GM18508 (cell line): ENCODE measurements around the gene VEGFB.

ENCODE experiments used
- ATAC-seq: cut with Tn5 transposase; IDR thresholded peaks from one replicate; pipeline ENCODE4 v1.9.1; 2021; ENCODE audit warnings: moderate number of reproducible peaks; ENCODE audit not compliant: insufficient read depth, unreplicated experiment

The VEGFB gene

GRCh38 chr11:64210301-64211020 is 23.9 kb upstream of the VEGFB start:
- no peak for ATAC-seq

GRCh38 chr11:64211181-64211872 is 23.1 kb upstream of the VEGFB start:
- ATAC-seq: no peak

- no peak for ATAC-seq
Measured at GRCh38 chr11:64216879-64217278, 17.5 kb upstream of the VEGFB start.

GRCh38 chr11:64218628-64219353 is 15.6 kb upstream of the VEGFB start:
- no peak for ATAC-seq

- no peak for ATAC-seq
Measured at GRCh38 chr11:64219354-64219684, 15.1 kb upstream of the VEGFB start.

GRCh38 chr11:64219755-64220154 is 14.6 kb upstream of the VEGFB start:
- no peak for ATAC-seq

GRCh38 chr11:64220271-64220670 is 14.1 kb upstream of the VEGFB start:
- no peak for ATAC-seq

- no peak for ATAC-seq
Measured at GRCh38 chr11:64220798-64221197, 13.6 kb upstream of the VEGFB start.

- ATAC-seq: no peak
Measured at GRCh38 chr11:64222651-64223000, 11.8 kb upstream of the VEGFB start.

- ATAC-seq: no peak
Measured at GRCh38 chr11:64223001-64223651, 11.3 kb upstream of the VEGFB start.

GRCh38 chr11:64224151-64224890 is 10.1 kb upstream of the VEGFB start:
- ATAC-seq: no peak

- ATAC-seq: no peak
Measured at GRCh38 chr11:64224891-64225607, 9.3 kb upstream of the VEGFB start.

GRCh38 chr11:64225608-64226506 is 8.5 kb upstream of the VEGFB start, which contains the start of the genes NUDT22 and TRPT1:
NUDT22 (plus strand) TSS chr11:64226274; CDS start chr11:64226653, 379 bp downstream.
TRPT1 (minus strand) TSS chr11:64226186; CDS start chr11:64225860, 326 bp downstream.
- ATAC-seq: no peak

- no peak for ATAC-seq
Measured at GRCh38 chr11:64226507-64227051, 7.8 kb upstream of the VEGFB start.

GRCh38 chr11:64227405-64227956 is 6.9 kb upstream of the VEGFB start:
- ATAC-seq: no peak

GRCh38 chr11:64229090-64229743 is 5.2 kb upstream of the VEGFB start:
- no peak for ATAC-seq

- ATAC-seq: no peak
Measured at GRCh38 chr11:64229744-64230170, 4.6 kb upstream of the VEGFB start.
